SHP77 treated with DMSO at 0.1 percent for 48 hours (cell line): Measurements from ENCODE around the gene RB1.
"Not testable (repeated sequence)": the region's sequence is repeated elsewhere in the genome, so short reads cannot be mapped to it uniquely, and the experiment has no call there.

Experiments used
- DNase-seq: peaks from one replicate; lab custom pipeline; 2025; lab: John Stamatoyannopoulos, UW

RB1 gene

GRCh38 chr13:48410199-48410598 is 106.6 kb downstream of the RB1 start:
- no peak for DNase-seq

- DNase-seq, result no peak
These were observed 107.7 kb downstream of the RB1 start for GRCh38 chr13:48411147-48411794.

GRCh38 chr13:48411841-48412531 is 108.4 kb downstream of the RB1 start:
- DNase-seq, result no peak

- no peak for DNase-seq
These were observed 109.4 kb downstream of the RB1 start, which contains the start of gene LPAR6 for GRCh38 chr13:48412881-48413351. LPAR6 (minus strand) TSS chr13:48413113; CDS start chr13:48412423, 690 bp downstream.

GRCh38 chr13:48414501-48414900 is 111.0 kb downstream of the RB1 start:
- DNase-seq, result no peak

GRCh38 chr13:48415516-48415915 is 112.0 kb downstream of the RB1 start:
- DNase-seq, result no peak

GRCh38 chr13:48422003-48422402 is 118.5 kb downstream of the RB1 start:
- not testable (repeated sequence) for DNase-seq

GRCh38 chr13:48424212-48424611 is 120.7 kb downstream of the RB1 start:
- DNase-seq, result no peak

GRCh38 chr13:48426052-48426451 is 122.5 kb downstream of the RB1 start:
- no peak for DNase-seq

- DNase-seq, result not testable (repeated sequence)
These were observed 123.3 kb downstream of the RB1 start for GRCh38 chr13:48426755-48427298.

GRCh38 chr13:48429036-48429435 is 125.5 kb downstream of the RB1 start:
- no peak for DNase-seq

GRCh38 chr13:48429886-48430285 is 126.3 kb downstream of the RB1 start:
- DNase-seq, result no peak

- no peak for DNase-seq
These were observed 127.9 kb downstream of the RB1 start for GRCh38 chr13:48431431-48431830.

- DNase-seq, result no peak
These were observed 128.6 kb downstream of the RB1 start for GRCh38 chr13:48431987-48432615.

GRCh38 chr13:48434200-48434599 is 130.6 kb downstream of the RB1 start:
- no peak for DNase-seq

GRCh38 chr13:48436661-48437288 is 133.2 kb downstream of the RB1 start:
- DNase-seq, result no peak

- no peak for DNase-seq
These were observed 133.8 kb downstream of the RB1 start for GRCh38 chr13:48437371-48437770.

GRCh38 chr13:48443442-48444208 is 140.1 kb downstream of the RB1 start:
- DNase-seq, result no peak

- no peak for DNase-seq
These were observed 142.9 kb downstream of the RB1 start for GRCh38 chr13:48446464-48446863.

- DNase-seq, result no peak
These were observed 144.9 kb downstream of the RB1 start for GRCh38 chr13:48448285-48448958.
